Liver (tissue), 9 donors: ENCODE results near the gene HDLBP. TPM values are rescaled to one million over a fixed set of nuclear protein-coding genes. Genes with fewer than 3 reads are reported as not detected.

Experiments
- DNase-seq: peaks from one replicate; pipeline ENCODE4 v3.0.0-alpha.2; 2017; ENCODE audit warnings: low spot score
- H3K27ac ChIP-seq, 2 donors: one replicate each; pipeline ENCODE4 v1.7.0; 2013; ENCODE audit warnings: inconsistent platforms in 2 of 2, low read length in 2 of 2, control low read depth in 1 of 2, low read depth in 1 of 2, mild to moderate bottlenecking in 1 of 2
- H3K27me3 ChIP-seq, 4 donors: one replicate each; pipeline versions ENCODE4 v1.6.1 to v1.7.0; 2013; ENCODE audit warnings: low read length in 3 of 4, inconsistent platforms in 1 of 4, mild to moderate bottlenecking in 1 of 4, moderate library complexity in 1 of 4; ENCODE audit not compliant: control insufficient read depth in 4 of 4, insufficient read depth in 4 of 4
- H3K36me3 ChIP-seq, 4 donors: one replicate each; pipeline versions ENCODE4 v1.6.1 to v1.7.0; 2013; ENCODE audit warnings: low read length in 3 of 4, mild to moderate bottlenecking in 3 of 4, low read depth in 1 of 4, moderate library complexity in 1 of 4; ENCODE audit not compliant: control insufficient read depth in 4 of 4, insufficient read depth in 3 of 4
- H3K4me1 ChIP-seq, 4 donors: one replicate each; pipeline versions ENCODE4 v1.6.1 to v1.7.0; 2013; ENCODE audit warnings: low read length in 3 of 4, mild to moderate bottlenecking in 3 of 4, moderate library complexity in 1 of 4; ENCODE audit not compliant: control insufficient read depth in 4 of 4, insufficient read depth in 4 of 4
- H3K4me3 ChIP-seq, 3 donors: one replicate each; pipeline versions ENCODE4 v1.6.1 to v1.7.0; 2013; ENCODE audit warnings: low read length in 3 of 3, control low read depth in 1 of 3, low read depth in 1 of 3, mild to moderate bottlenecking in 1 of 3
- H3K9ac ChIP-seq, 2 donors: one replicate each; pipeline ENCODE4 v1.7.0; 2013; ENCODE audit warnings: low read length in 2 of 2, mild to moderate bottlenecking in 2 of 2, moderate library complexity in 2 of 2, control low read depth in 1 of 2, low read depth in 1 of 2
- H3K9me3 ChIP-seq, 4 donors: one replicate each; pipeline versions ENCODE4 v1.6.1 to v1.7.0; 2013; ENCODE audit warnings: low read length in 3 of 4; ENCODE audit not compliant: control insufficient read depth in 4 of 4
- ATF3 ChIP-seq: IDR thresholded peaks from 2 replicates; pipeline ENCODE4 v1.6.1; 2016; ENCODE audit warnings: antibody characterized with exemption
- CTCF ChIP-seq: fragments of 150-350 bp; IDR thresholded peaks from 2 replicates; pipeline ENCODE4 v1.5.1; 2017; ENCODE audit warnings: improper control_type of control experiment, low read depth, low read length; ENCODE audit not compliant: missing input control
- EGR1 ChIP-seq, 2 donors: IDR thresholded peaks; 2 replicates each; pipeline ENCODE4 v1.6.1; 2016 to 2018; ENCODE audit warnings: antibody characterized with exemption in 2 of 2, low read depth in 2 of 2
- GABPA ChIP-seq, 2 donors: IDR thresholded peaks in 1 of 2; conservative IDR thresholded peaks in 1 of 2; 2 replicates each; pipeline ENCODE4 v1.6.1; 2016; ENCODE audit warnings: antibody characterized with exemption in 2 of 2, mild to moderate bottlenecking in 1 of 2, moderate library complexity in 1 of 2
- HNF4A ChIP-seq, 2 donors: conservative IDR thresholded peaks; 2 replicates each; pipeline ENCODE4 v1.6.1; 2016; ENCODE audit warnings: antibody characterized with exemption in 2 of 2, mild to moderate bottlenecking in 2 of 2
- HNF4G ChIP-seq: IDR thresholded peaks from 2 replicates; pipeline ENCODE4 v1.6.1; 2016; ENCODE audit warnings: antibody characterized with exemption
- JUND ChIP-seq, 2 donors: IDR thresholded peaks; 2 replicates each; pipeline ENCODE4 v1.6.1; 2016; ENCODE audit warnings: antibody characterized with exemption in 2 of 2
- MAX ChIP-seq: IDR thresholded peaks from 2 replicates; pipeline ENCODE4 v1.6.1; 2016; ENCODE audit warnings: antibody characterized with exemption
- NR2F2 ChIP-seq: IDR thresholded peaks from 2 replicates; pipeline ENCODE4 v1.6.1; 2016; ENCODE audit warnings: antibody characterized with exemption
- RAD21 ChIP-seq, 2 donors: IDR thresholded peaks; 2 replicates each; pipeline ENCODE4 v1.6.1; 2016; ENCODE audit warnings: antibody characterized with exemption in 2 of 2, mild to moderate bottlenecking in 2 of 2
- REST ChIP-seq: IDR thresholded peaks from 2 replicates; pipeline ENCODE4 v1.6.1; 2016; ENCODE audit warnings: antibody characterized with exemption, mild to moderate bottlenecking
- YY1 ChIP-seq: IDR thresholded peaks from 2 replicates; pipeline ENCODE4 v1.6.1; 2016; ENCODE audit warnings: antibody characterized with exemption, mild to moderate bottlenecking
- ZBTB33 ChIP-seq: IDR thresholded peaks from 2 replicates; pipeline ENCODE4 v1.6.1; 2016; ENCODE audit warnings: antibody characterized with exemption
- WGBS: extraction: QIAGEN DNeasy Blood & Tissue Kit; methylation state at CpG from one replicate; pipeline ENCODE4 v1.1.7; 2013; 5-methylcytosine and 5-hydroxymethylcytosine counted together
- polyA plus RNA-seq, 2 donors: library from polyadenylated mRNA; stranded (reverse) in 1 of 2; unstranded in 1 of 2; fragments of 200-250 nt in 1 of 2; fragments of >200 nt in 1 of 2; fragmentation: Nextera tagmentation in 1 of 2; extraction: Ambion mirVana in 1 of 2; gene quantifications; one replicate each; pipeline versions ENCODE4 v1.2.1 to v1.2.3, GENCODE V29; 2013 to 2015
- total RNA-seq, 2 donors: library from RNA; depleted of rRNA; stranded (reverse); fragments of >200 nt; gene quantifications; one replicate each; pipeline ENCODE4 v1.2.3, GENCODE V29; 2014
- donor health status: healthy.
- donor health status: healthy.
- donor health status: healthy.
- donor health status: healthy.
- donor health status: healthy.

Gene HDLBP
- total and polyA plus RNA-seq, 4 donors: 219 to 580 (median 258) TPM

- no peak for TF ChIP-seq GABPA (IDR thresholded peaks at IDR 0.05 in 1 of 2, conservative IDR thresholded peaks at IDR 0.05 in 1 of 2)
- TF ChIP-seq MAX: no peak
- no peak for TF ChIP-seq YY1
- no peak for TF ChIP-seq JUND (IDR thresholded peaks at IDR 0.05)
- TF ChIP-seq HNF4G: no peak
- TF ChIP-seq EGR1 (IDR thresholded peaks at IDR 0.05; ENCODE audit: low read depth in 2 of 2): no peak
- TF ChIP-seq NR2F2: no peak
Measured at GRCh38 chr2:241182531-241183133, 132.8 kb downstream of the HDLBP start (continued).

- no peak overlapping the region for H3K27ac ChIP-seq
- 97% methylated on average over 3 of the region's 3 CpGs for WGBS
- no peaks in the 10 kb centered on the region for H3K27me3 ChIP-seq
- no peaks in the 10 kb centered on the region for H3K4me1 ChIP-seq
- TF ChIP-seq YY1: no peak
- TF ChIP-seq EGR1 (IDR thresholded peaks at IDR 0.05; ENCODE audit: low read depth in 2 of 2): no peak
- TF ChIP-seq ZBTB33: no peak
- no peak for TF ChIP-seq GABPA (IDR thresholded peaks at IDR 0.05 in 1 of 2, conservative IDR thresholded peaks at IDR 0.05 in 1 of 2)
- TF ChIP-seq JUND (IDR thresholded peaks at IDR 0.05): no peak
- no peak for TF ChIP-seq REST
- no peak for TF ChIP-seq MAX
- TF ChIP-seq CTCF: no peak
- TF ChIP-seq NR2F2: no peak
- no peak for TF ChIP-seq HNF4G
- TF ChIP-seq HNF4A (conservative IDR thresholded peaks at IDR 0.05): no peak
- TF ChIP-seq ATF3: no peak
- TF ChIP-seq RAD21 (IDR thresholded peaks at IDR 0.05): no peak
- no peaks in the 10 kb centered on the region for H3K9me3 ChIP-seq
- DNase-seq: no peak
- H3K4me3 ChIP-seq: no peak overlapping the region
- H3K9ac ChIP-seq: no peak overlapping the region
- H3K36me3 ChIP-seq: peaks cover 0 to 23% (median 11%) of the 10 kb centered on the region in 4 donors
Measured at GRCh38 chr2:241182126-241182525, 133.3 kb downstream of the HDLBP start.
